HTERT RPE-1 (cell line): ENCODE measurements around the gene PWWP2A.

Source experiments
- in situ Hi-C: fragments of 300-500 bp; cut with MboI; formaldehyde crosslinking; loops from 4 replicates; pipeline ENCODE4 v1.14.3; 2020; ENCODE audit warnings: low sequenced_read_pairs

PWWP2A gene

GRCh38 chr5:160133071-160133917, 14.0 kb upstream of the PWWP2A start:
- in situ Hi-C loops: no loop called here

- in situ Hi-C loops: no loop called here
Measured at GRCh38 chr5:160129841-160130240, 10.6 kb upstream of the PWWP2A start.

- in situ Hi-C loops: no loop called here
Measured at GRCh38 chr5:160128632-160129031, 9.4 kb upstream of the PWWP2A start.

GRCh38 chr5:160119905-160120266, 636 bp upstream of the PWWP2A start:
- in situ Hi-C loops: no loop called here

GRCh38 chr5:160118349-160119141, 705 bp downstream of the PWWP2A start:
- in situ Hi-C loops: no loop called here

- in situ Hi-C loops: no loop called here
Measured at GRCh38 chr5:160116991-160117390, 2.3 kb downstream of the PWWP2A start.

- in situ Hi-C loops: no loop called here
Measured at GRCh38 chr5:160108124-160108523, 11.1 kb downstream of the PWWP2A start.

- in situ Hi-C loops: no loop called here
Measured at GRCh38 chr5:160105686-160106360, 13.4 kb downstream of the PWWP2A start.

GRCh38 chr5:160097991-160098390, 21.3 kb downstream of the PWWP2A start:
- in situ Hi-C loops: no loop called here

- in situ Hi-C loops: no loop called here
Measured at GRCh38 chr5:160096178-160096577, 23.1 kb downstream of the PWWP2A start.

GRCh38 chr5:160092960-160093707, 26.1 kb downstream of the PWWP2A start:
- in situ Hi-C loops: no loop called here

GRCh38 chr5:160092514-160092913, 26.7 kb downstream of the PWWP2A start:
- in situ Hi-C loops: no loop called here

GRCh38 chr5:160090059-160090458, 29.2 kb downstream of the PWWP2A start:
- in situ Hi-C loops: no loop called here

- in situ Hi-C loops: no loop called here
Measured at GRCh38 chr5:160089531-160089930, 29.7 kb downstream of the PWWP2A start.

- in situ Hi-C loops: no loop called here
Measured at GRCh38 chr5:160088805-160089204, 30.4 kb downstream of the PWWP2A start.

GRCh38 chr5:160087199-160087598, 32.1 kb downstream of the PWWP2A start:
- in situ Hi-C loops: no loop called here

GRCh38 chr5:160084144-160084543, 35.1 kb downstream of the PWWP2A start:
- in situ Hi-C loops: no loop called here

GRCh38 chr5:160083501-160083900, 35.7 kb downstream of the PWWP2A start:
- in situ Hi-C loops: no loop called here

- in situ Hi-C loops: no loop called here
Measured at GRCh38 chr5:160082614-160083500, 36.4 kb downstream of the PWWP2A start.

GRCh38 chr5:160081495-160081894, 37.8 kb downstream of the PWWP2A start:
- in situ Hi-C loops: no loop called here
